Measurements from ENCODE around the gene HOXD11.

The HOXD11 gene

GRCh38 chr2:176105078-176105729 is 1.9 kb upstream of the HOXD11 start:
- no peak for DNase-seq (ENCODE audit: low spot score)

GRCh38 chr2:176105730-176106580 is 1.1 kb upstream of the HOXD11 start:
- DNase-seq (ENCODE audit: low spot score): no peak

- no peak for DNase-seq (ENCODE audit: low spot score)
These were observed 676 bp downstream of the HOXD11 start for GRCh38 chr2:176107731-176108181.

GRCh38 chr2:176109192-176109901 is 2.3 kb downstream of the HOXD11 start:
- no peak for DNase-seq (ENCODE audit: low spot score)

- DNase-seq (ENCODE audit: low spot score): no peak
These were observed 2.9 kb downstream of the HOXD11 start for GRCh38 chr2:176109946-176110345.

GRCh38 chr2:176110415-176111308 is 3.6 kb downstream of the HOXD11 start:
- no peak for DNase-seq (ENCODE audit: low spot score)

- no peak for DNase-seq (ENCODE audit: low spot score)
These were observed 4.2 kb downstream of the HOXD11 start for GRCh38 chr2:176111309-176111663.

GRCh38 chr2:176111846-176112374 is 4.8 kb downstream of the HOXD11 start:
- DNase-seq (ENCODE audit: low spot score): no peak

- DNase-seq (ENCODE audit: low spot score): no peak
These were observed 5.6 kb downstream of the HOXD11 start for GRCh38 chr2:176112375-176113302.

- DNase-seq (ENCODE audit: low spot score): no peak
These were observed 7.2 kb downstream of the HOXD11 start for GRCh38 chr2:176114120-176114929.

GRCh38 chr2:176114930-176115625 is 8.0 kb downstream of the HOXD11 start:
- DNase-seq (ENCODE audit: low spot score): no peak

- no peak for DNase-seq (ENCODE audit: low spot score)
These were observed 9.1 kb downstream of the HOXD11 start, which contains the start of gene HOXD10 for GRCh38 chr2:176115883-176116813. Gene HOXD10, plus strand, starts transcription at chr2:176116778. Its CDS starts 56 bp downstream, at chr2:176116834.

GRCh38 chr2:176117162-176117822 is 10.2 kb downstream of the HOXD11 start:
- DNase-seq (ENCODE audit: low spot score): no peak

- DNase-seq (ENCODE audit: low spot score): no peak
These were observed 10.8 kb downstream of the HOXD11 start for GRCh38 chr2:176117823-176118371.

GRCh38 chr2:176118601-176119339 is 11.7 kb downstream of the HOXD11 start:
- DNase-seq (ENCODE audit: low spot score): no peak

Measured in CD4-positive, alpha-beta T cell treated with Interleukin-15 for 4 hours (primary cell).